Gastroesophageal sphincter (tissue), 3 donors: Measurements from ENCODE around the gene AGBL2.
"Not testable (repeated sequence)": the region's sequence is repeated elsewhere in the genome, so short reads cannot be mapped to it uniquely, and the experiment has no call there.

ENCODE experiments used
- CTCF ChIP-seq, 4 experiments: fragments of 200-600 bp in 2 of 4; fragments of 450-650 bp in 2 of 4; sonication (generic) in 1 of 4; IDR thresholded peaks; one replicate each; pipeline ENCODE4 v1.5.1; 2017 to 2019; ENCODE audit warnings: antibody characterized with exemption in 4 of 4, mild to moderate bottlenecking in 2 of 4, moderate library complexity in 2 of 4
- EP300 ChIP-seq: sonication (generic); formaldehyde crosslinking; IDR thresholded peaks from one replicate; pipeline ENCODE4 v1.6.1; 2017; ENCODE audit warnings: antibody characterized with exemption, mild to moderate bottlenecking
- POLR2A ChIP-seq, 2 donors: fragments of 450-650 bp; IDR thresholded peaks; one replicate each; pipeline ENCODE4 v1.6.1; 2017; ENCODE audit warnings: antibody characterized with exemption in 2 of 2, mild to moderate bottlenecking in 2 of 2, moderate library complexity in 1 of 2
- POLR2AphosphoS5 ChIP-seq: sonication (generic); formaldehyde crosslinking; IDR thresholded peaks from one replicate; pipeline ENCODE4 v1.6.1; 2017; ENCODE audit warnings: antibody characterized with exemption

- TF ChIP-seq POLR2AphosphoS5; CTCF (IDR thresholded peaks at IDR 0.05); EP300; POLR2A (IDR thresholded peaks at IDR 0.05): not testable (repeated sequence)
These were observed 50.2 kb downstream of the AGBL2 start for GRCh38 chr11:47664936-47665335.
